Activated CD4-positive, alpha-beta T cell treated with anti-CD3 and anti-CD28 coated beads, Interleukin-2, amount 50 U/mL, for 48 hours (primary cell): Measurements from ENCODE around the gene STK32C.

Source experiments
- DNase-seq, 2 experiments: peaks; one replicate each; pipeline ENCODE4 v3.0.0-alpha.2; 2020

STK32C gene

GRCh38 chr10:132178672-132179545 is 128.8 kb downstream of the STK32C start:
- no peak for DNase-seq

- DNase-seq = no peak
Observed at GRCh38 chr10:132178046-132178445, 129.7 kb downstream of the STK32C start.

GRCh38 chr10:132176623-132177500 is 130.9 kb downstream of the STK32C start:
- no peak for DNase-seq

GRCh38 chr10:132175907-132176581 is 131.7 kb downstream of the STK32C start:
- DNase-seq = no peak

- no peak for DNase-seq
Observed at GRCh38 chr10:132175408-132175807, 132.3 kb downstream of the STK32C start.

- no peak for DNase-seq
Observed at GRCh38 chr10:132174237-132174636, 133.5 kb downstream of the STK32C start.

GRCh38 chr10:132173185-132173584 is 134.6 kb downstream of the STK32C start:
- DNase-seq = no peak

GRCh38 chr10:132172091-132173066 is 135.4 kb downstream of the STK32C start:
- DNase-seq = no peak

GRCh38 chr10:132170561-132171361 is 137.0 kb downstream of the STK32C start:
- DNase-seq = no peak

- DNase-seq = no peak
Observed at GRCh38 chr10:132169766-132170560, 137.8 kb downstream of the STK32C start.

- DNase-seq = no peak
Observed at GRCh38 chr10:132169031-132169765, 138.6 kb downstream of the STK32C start.

- DNase-seq = no peak
Observed at GRCh38 chr10:132168571-132169030, 139.1 kb downstream of the STK32C start.

- DNase-seq = no peak
Observed at GRCh38 chr10:132167976-132168375, 139.8 kb downstream of the STK32C start.

- DNase-seq = no peak
Observed at GRCh38 chr10:132167041-132167674, 140.6 kb downstream of the STK32C start.

GRCh38 chr10:132166216-132166950 is 141.4 kb downstream of the STK32C start:
- no peak for DNase-seq

- DNase-seq = no peak
Observed at GRCh38 chr10:132165416-132165980, 142.3 kb downstream of the STK32C start.

GRCh38 chr10:132164761-132165278 is 142.9 kb downstream of the STK32C start:
- DNase-seq = no peak
